ENCODE measurements around the gene CLMP. TPM values are rescaled to one million over a fixed set of nuclear protein-coding genes. Genes with fewer than 3 reads are reported as not detected.
"Not testable (repeated sequence)": the region's sequence is repeated elsewhere in the genome, so short reads cannot be mapped to it uniquely, and the experiment has no call there.

The CLMP gene
- total and polyA plus RNA-seq, 3 donors from 2014 or later, result 6.0 to 6.5 (median 6.3) TPM

GRCh38 chr11:123062158-123062891 is 132.7 kb downstream of the CLMP start:
- DNase-seq, result peak; percentile 99
- Histone ChIP-seq H3K4me3 (peak overlapping the region; percentile 93 to 96), H3K27ac (peak overlapping the region; percentile 100), H3K27me3 (no peaks in the 10 kb centered on the region), H3K36me3 (ENCODE audit: low read depth, missing control alignments) (no peaks in the 10 kb centered on the region), H3K9me3 (no peaks in the 10 kb centered on the region), H3K4me1 (peaks cover 30% of the 10 kb centered on the region)
- intact Hi-C loops (cut with DNase I; ENCODE audit: low total_unique reads), result no loop called here
- 0 to 1% methylated on average over 27 to 63 of the region's 63 CpGs for WGBS, 2 donors
- TF ChIP-seq POLR2A (IDR thresholded peaks at IDR 0.05), result peak; percentile 29
- TF ChIP-seq, protein P1, sequence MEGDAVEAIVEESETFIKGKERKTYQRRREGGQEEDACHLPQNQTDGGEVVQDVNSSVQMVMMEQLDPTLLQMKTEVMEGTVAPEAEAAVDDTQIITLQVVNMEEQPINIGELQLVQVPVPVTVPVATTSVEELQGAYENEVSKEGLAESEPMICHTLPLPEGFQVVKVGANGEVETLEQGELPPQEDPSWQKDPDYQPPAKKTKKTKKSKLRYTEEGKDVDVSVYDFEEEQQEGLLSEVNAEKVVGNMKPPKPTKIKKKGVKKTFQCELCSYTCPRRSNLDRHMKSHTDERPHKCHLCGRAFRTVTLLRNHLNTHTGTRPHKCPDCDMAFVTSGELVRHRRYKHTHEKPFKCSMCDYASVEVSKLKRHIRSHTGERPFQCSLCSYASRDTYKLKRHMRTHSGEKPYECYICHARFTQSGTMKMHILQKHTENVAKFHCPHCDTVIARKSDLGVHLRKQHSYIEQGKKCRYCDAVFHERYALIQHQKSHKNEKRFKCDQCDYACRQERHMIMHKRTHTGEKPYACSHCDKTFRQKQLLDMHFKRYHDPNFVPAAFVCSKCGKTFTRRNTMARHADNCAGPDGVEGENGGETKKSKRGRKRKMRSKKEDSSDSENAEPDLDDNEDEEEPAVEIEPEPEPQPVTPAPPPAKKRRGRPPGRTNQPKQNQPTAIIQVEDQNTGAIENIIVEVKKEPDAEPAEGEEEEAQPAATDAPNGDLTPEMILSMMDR (IDR thresholded peaks at IDR 0.05), result peak in 1 of 3 experiments; percentile 16

DNA sequence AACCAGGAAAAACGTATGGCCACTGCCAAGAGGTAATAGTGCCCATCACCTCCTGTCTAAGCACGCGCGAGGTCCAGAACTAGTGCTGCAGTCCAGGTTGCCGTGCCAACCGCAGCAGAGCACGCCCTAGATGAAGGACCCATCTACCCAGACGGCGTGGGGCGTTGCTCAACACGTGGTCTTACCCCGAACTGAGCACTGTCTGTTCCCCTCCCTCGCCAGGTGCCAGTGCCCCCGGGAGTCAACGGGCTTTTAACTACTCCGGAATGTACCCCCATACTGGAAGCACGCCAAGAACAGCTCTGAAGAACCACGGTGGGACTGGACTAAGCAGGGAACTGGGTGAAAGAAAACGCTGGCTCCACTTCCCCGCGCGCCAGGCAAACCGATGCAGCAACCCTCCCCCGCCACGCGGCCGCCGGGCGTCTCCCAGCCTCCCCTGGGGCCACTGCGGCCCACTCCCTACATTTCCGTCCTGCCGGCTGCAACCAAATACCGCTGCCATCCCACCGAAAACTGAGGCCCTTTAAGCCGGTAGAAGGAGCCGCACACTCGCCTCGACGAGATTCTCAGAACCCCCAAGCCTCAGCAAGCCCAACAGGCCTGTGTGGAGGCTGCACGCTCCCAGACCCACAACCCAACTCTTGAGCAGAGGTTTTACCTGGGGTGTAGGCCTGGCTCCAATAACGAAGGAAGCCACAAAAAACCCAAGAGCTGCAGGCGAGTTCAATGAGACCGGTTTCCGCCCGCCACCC is 133.5 kb downstream of the CLMP start, which contains the start of gene HSPA8:
Gene HSPA8 (minus strand): TSS at position 734 of the 755 bp plus-strand sequence. CDS start 812 bp downstream, outside the sequence.
- Histone ChIP-seq H3K9me3 (no peaks in the 10 kb centered on the region), H3K4me3 (peak within 1 kb of the TSS; percentile 93 to 96), H3K27ac (peak within 1 kb of the TSS; percentile 100), H3K36me3 (ENCODE audit: low read depth, missing control alignments) (no peaks in the 10 kb centered on the region), H3K4me1 (peaks cover 30% of the 10 kb centered on the region), H3K27me3 (no peaks in the 10 kb centered on the region)
- intact Hi-C loops (cut with DNase I; ENCODE audit: low total_unique reads), result no loop called here
- DNase-seq, result peak; percentile 86
- TF ChIP-seq, protein P1 (IDR thresholded peaks at IDR 0.05), result no peak
- peak; percentile 89 for TF ChIP-seq POLR2A (IDR thresholded peaks at IDR 0.05)
- WGBS, 2 donors, result 1 to 2% methylated on average over 14 to 45 of the region's 45 CpGs

DNA sequence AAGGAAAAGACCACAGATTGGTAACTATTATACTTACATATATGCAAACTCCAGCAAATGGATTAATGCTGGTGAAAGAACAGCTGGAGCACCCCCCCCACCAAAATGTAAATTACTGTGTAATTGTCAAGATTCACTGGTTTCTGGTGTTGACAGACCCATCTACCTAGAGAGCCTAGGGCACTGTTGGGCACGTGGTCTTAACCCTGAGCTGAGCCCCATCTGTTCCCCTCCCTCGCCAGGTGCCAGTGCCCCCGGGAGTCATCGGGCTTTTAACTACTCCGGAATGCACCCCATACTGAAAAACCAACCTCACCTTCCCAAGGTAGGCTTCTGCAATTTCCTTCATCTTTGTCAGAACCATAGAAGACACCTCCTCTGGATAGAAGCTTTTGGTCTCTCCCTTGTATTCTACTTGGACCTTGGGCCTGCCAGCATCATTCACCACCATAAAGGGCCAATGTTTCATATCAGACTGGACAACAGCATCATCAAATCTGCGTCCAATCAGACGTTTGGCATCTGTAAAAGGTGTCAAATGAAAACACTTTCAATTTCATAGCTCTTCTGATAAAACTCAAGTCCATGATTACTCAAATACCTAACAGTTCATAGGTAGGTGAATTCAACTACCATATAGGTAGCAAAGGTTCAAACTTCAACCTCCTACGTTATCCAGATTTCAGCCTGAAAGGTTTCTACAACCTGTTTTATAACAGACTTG is 134.6 kb downstream of the CLMP start:
- Histone ChIP-seq H3K4me1 (peaks cover 30% of the 10 kb centered on the region), H3K27me3 (no peaks in the 10 kb centered on the region), H3K36me3 (ENCODE audit: low read depth, missing control alignments) (no peaks in the 10 kb centered on the region), H3K27ac (peak overlapping the region; percentile 100), H3K9me3 (no peaks in the 10 kb centered on the region), H3K4me3 (peak overlapping the region; percentile 93 to 96)
- intact Hi-C loops (cut with DNase I; ENCODE audit: low total_unique reads), result no loop called here
- TF ChIP-seq, protein P1 (IDR thresholded peaks at IDR 0.05), result no peak
- no peak for TF ChIP-seq POLR2A (IDR thresholded peaks at IDR 0.05)
- 6 to 20% methylated on average over 8 of the region's 8 CpGs for WGBS, 2 donors
- DNase-seq, result no peak

- H3K27me3 ChIP-seq; H3K9me3 ChIP-seq; DNase-seq; H3K36me3 ChIP-seq (ENCODE audit: low read depth, missing control alignments); intact Hi-C loops (cut with DNase I; ENCODE audit: low total_unique reads): not testable (repeated sequence)
- Histone ChIP-seq H3K4me1 (peaks cover 26% of the 10 kb centered on the region), H3K27ac (peak overlapping the region in 1 of 2 donors; percentile 100), H3K4me3 (peak overlapping the region in 1 of 2 donors; percentile 93)
- WGBS, 2 donors, result 42 to 47% methylated on average over 18 of the region's 18 CpGs
Measured at GRCh38 chr11:123059041-123059920, 135.8 kb downstream of the CLMP start.

Data from testis (tissue), 3 donors.